DMS79 (cell line): ENCODE measurements around the gene TMEM8B.
"Not testable (repeated sequence)": the region's sequence is repeated elsewhere in the genome, so short reads cannot be mapped to it uniquely, and the experiment has no call there.

Source experiments
- DNase-seq: peaks from one replicate; lab custom pipeline; 2025; lab: John Stamatoyannopoulos, UW

The TMEM8B gene

GRCh38 chr9:35908504-35909125 lies 79.6 kb downstream of the TMEM8B start:
- no peak for DNase-seq

DNA sequence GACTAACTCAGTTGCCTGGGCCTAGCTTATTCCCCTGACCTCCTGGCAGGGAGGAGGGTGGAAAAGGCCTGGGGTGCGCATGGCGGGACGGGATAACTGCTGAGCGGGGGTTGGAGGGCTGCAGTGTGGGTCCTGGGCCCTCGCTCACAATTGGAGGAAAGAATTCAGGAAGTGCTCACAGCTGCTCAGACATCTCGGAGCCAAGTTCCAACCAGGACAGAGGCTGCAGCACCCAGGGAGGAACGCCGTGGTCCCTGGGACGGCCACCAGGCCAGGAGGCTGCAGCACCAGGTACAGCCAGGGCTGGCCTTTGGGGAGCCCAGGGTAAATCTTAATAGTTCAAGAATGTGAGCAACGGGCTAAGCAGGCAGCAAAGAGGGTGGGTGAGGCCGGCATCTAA lies 80.2 kb downstream of the TMEM8B start, which contains the start of gene SPAAR:
Gene SPAAR, plus strand, starts transcription at position 217 of the 400 bp plus-strand sequence. CDS start 974 bp downstream, outside the sequence.
- DNase-seq = no peak

DNA sequence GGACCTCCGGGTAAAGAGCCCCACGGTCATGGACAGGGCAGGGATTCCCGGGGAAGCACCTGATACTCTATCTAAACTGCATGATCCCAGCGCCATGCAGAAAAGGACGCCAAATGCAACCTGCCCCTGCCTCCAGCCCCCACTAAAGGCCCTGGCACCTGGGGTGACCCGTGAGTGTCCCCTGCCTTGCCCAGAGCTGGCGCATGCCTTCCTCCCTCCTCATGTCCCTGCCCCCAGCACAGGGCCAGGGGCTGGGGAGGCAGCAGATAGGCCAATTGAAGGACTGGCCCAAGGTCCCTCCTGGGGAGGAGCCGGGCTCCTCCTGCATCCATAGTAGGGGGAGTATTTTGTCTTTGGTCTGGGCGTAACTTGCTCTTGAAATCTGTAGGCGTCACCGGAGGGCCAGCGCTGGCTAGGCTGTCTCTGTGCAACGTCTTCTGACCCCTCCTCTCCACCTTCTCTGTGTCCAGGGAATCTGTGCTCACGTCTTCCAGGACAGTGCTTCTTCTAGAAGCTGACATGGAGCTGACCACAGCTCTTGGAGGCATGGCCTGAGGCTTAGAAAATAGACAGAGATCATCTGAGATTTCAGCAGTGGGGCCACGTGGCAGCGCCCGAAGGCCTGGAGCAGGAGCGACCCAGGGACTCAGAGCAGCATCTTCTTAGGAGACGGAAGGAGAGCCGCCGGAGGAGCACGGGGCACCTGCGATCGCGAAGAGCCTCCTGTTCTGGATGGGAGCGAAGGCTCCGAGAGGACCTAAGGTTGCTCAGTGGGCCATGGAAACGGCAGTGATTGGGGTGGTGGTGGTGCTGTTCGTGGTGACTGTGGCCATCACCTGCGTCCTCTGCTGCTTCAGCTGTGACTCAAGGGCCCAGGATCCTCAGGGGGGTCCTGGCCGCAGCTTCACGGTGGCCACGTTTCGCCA lies 80.9 kb downstream of the TMEM8B start:
- no peak for DNase-seq

- peak; percentile 19 for DNase-seq
Observed at GRCh38 chr9:35910613-35911359, 81.8 kb downstream of the TMEM8B start.

DNA sequence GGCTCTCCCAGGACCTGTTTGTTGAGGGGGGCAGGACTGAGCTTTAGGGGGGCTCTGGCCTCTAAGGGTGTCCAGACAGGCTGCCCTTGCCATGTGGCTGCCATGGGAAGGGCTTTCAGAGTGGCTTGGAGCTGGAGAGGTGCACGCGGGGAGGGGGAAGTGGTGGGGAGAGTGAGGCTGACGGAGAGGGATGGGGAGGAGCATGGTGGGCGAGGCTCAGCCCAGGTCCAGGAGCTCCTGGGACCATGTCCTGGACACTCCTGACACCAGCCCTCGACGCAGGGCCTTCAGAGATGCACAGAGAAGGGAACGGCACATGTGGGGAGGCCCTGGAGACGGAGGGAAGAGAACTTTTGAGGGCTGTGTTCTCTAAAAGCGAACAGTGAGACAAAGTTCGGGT lies 82.7 kb downstream of the TMEM8B start:
- DNase-seq = no peak

- DNase-seq = no peak
Observed at GRCh38 chr9:35912791-35913400, 83.9 kb downstream of the TMEM8B start.

DNA sequence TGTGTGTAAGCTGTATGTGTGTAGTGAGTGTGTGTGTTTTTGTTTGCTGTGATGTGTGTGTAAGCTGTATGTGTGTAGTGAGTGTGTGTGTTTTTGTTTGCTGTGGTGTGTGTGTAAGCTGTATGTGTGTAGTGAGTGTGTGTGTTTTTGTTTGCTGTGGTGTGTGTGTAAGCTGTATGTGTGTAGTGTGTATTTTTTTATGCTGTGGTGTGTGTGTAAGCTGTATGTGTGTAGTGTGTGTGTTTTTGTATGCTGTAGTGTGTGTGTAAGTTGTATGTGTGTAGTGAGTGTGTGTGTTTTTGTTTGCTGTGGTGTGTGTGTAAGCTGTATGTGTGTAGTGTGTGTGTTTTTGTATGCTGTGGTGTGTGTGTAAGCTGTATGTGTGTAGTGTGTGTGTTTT lies 84.4 kb downstream of the TMEM8B start:
- DNase-seq = not testable (repeated sequence)

- DNase-seq = no peak
Observed at GRCh38 chr9:35914301-35914807, 85.3 kb downstream of the TMEM8B start.
